Endometrial microvascular endothelial cells (primary cell): ENCODE measurements around the gene HOXA6. TPM values are rescaled to one million over a fixed set of nuclear protein-coding genes. Genes with fewer than 3 reads are reported as not detected.

ENCODE experiments used
- in situ Hi-C: cut with HindIII; loops from 2 replicates; pipeline ENCODE4 v1.10.0; 2017; ENCODE audit warnings: low sequenced_read_pairs, low pct_unique_long_range_greater_than_20kb; ENCODE audit errors: inconsistent ontology term
- total RNA-seq: library from RNA; depleted of rRNA; stranded (reverse); fragments of >200 nt; gene quantifications from one replicate; pipeline ENCODE4 v1.2.3, GENCODE V29; 2015; ENCODE audit errors: inconsistent ontology term

Gene HOXA6
- total RNA-seq, 1 donor from 2014 or later, result 6.0 TPM

GRCh38 chr7:27106901-27107240, 40.7 kb downstream of the HOXA6 start:
- in situ Hi-C loops, result no loop called here

GRCh38 chr7:27106181-27106900, 41.2 kb downstream of the HOXA6 start:
- in situ Hi-C loops, result no loop called here

GRCh38 chr7:27105301-27106031, 42.1 kb downstream of the HOXA6 start:
- in situ Hi-C loops, result no loop called here

- in situ Hi-C loops, result no loop called here
Observed at GRCh38 chr7:27104341-27105058, 43.1 kb downstream of the HOXA6 start.

- in situ Hi-C loops, result no loop called here
Observed at GRCh38 chr7:27103489-27104226, 43.9 kb downstream of the HOXA6 start.

GRCh38 chr7:27102581-27103442, 44.8 kb downstream of the HOXA6 start, which contains the start of gene HOXA2:
HOXA2 (minus strand) TSS chr7:27102683; CDS start chr7:27102500, 183 bp downstream.
- in situ Hi-C loops, result no loop called here

- in situ Hi-C loops, result no loop called here
Observed at GRCh38 chr7:27101957-27102580, 45.5 kb downstream of the HOXA6 start.

GRCh38 chr7:27101171-27101956, 46.2 kb downstream of the HOXA6 start:
- in situ Hi-C loops, result no loop called here

- in situ Hi-C loops, result no loop called here
Observed at GRCh38 chr7:27100694-27101170, 46.8 kb downstream of the HOXA6 start.

GRCh38 chr7:27099453-27100370, 47.9 kb downstream of the HOXA6 start:
- in situ Hi-C loops, result no loop called here

GRCh38 chr7:27098578-27099451, 48.8 kb downstream of the HOXA6 start:
- in situ Hi-C loops, result no loop called here

- in situ Hi-C loops, result no loop called here
Observed at GRCh38 chr7:27097686-27098577, 49.6 kb downstream of the HOXA6 start.

- in situ Hi-C loops, result no loop called here
Observed at GRCh38 chr7:27096768-27097514, 50.6 kb downstream of the HOXA6 start.
